ENCODE results near the gene STX8. TPM values are rescaled to one million over a fixed set of nuclear protein-coding genes. Genes with fewer than 3 reads are reported as not detected.
"Not testable (repeated sequence)": the region's sequence is repeated elsewhere in the genome, so short reads cannot be mapped to it uniquely, and the experiment has no call there.

The STX8 gene
- total RNA-seq, 1 donor from 2014 or later = 76.4 TPM

GRCh38 chr17:9270921-9271320 is 304.7 kb downstream of the STX8 start:
- intact Hi-C loops (cut with micrococcal nuclease) = loop anchor here (10.0 kb wide), 1 partner anchor 254 kb away; no protein-coding TSS in a partner anchor

- intact Hi-C loops (cut with micrococcal nuclease) = loop anchor here (10.0 kb wide), 1 partner anchor 255 kb away; no protein-coding TSS in a partner anchor
Measured at GRCh38 chr17:9269350-9270035, 306.1 kb downstream of the STX8 start.

GRCh38 chr17:9268546-9268945 is 307.1 kb downstream of the STX8 start:
- intact Hi-C loops (cut with micrococcal nuclease) = no loop called here

- intact Hi-C loops (cut with micrococcal nuclease) = no loop called here
Measured at GRCh38 chr17:9266697-9267117, 308.9 kb downstream of the STX8 start.

GRCh38 chr17:9266031-9266680 is 309.5 kb downstream of the STX8 start:
- intact Hi-C loops (cut with micrococcal nuclease) = no loop called here

GRCh38 chr17:9261081-9262012 is 314.3 kb downstream of the STX8 start:
- intact Hi-C loops (cut with micrococcal nuclease) = no loop called here

GRCh38 chr17:9259419-9259818 is 316.2 kb downstream of the STX8 start:
- intact Hi-C loops (cut with micrococcal nuclease) = no loop called here

- intact Hi-C loops (cut with micrococcal nuclease) = no loop called here
Measured at GRCh38 chr17:9258115-9259015, 317.3 kb downstream of the STX8 start.

- intact Hi-C loops (cut with micrococcal nuclease) = not testable (repeated sequence)
Measured at GRCh38 chr17:9257630-9257965, 318.0 kb downstream of the STX8 start.

GRCh38 chr17:9256751-9257629 is 318.6 kb downstream of the STX8 start:
- intact Hi-C loops (cut with micrococcal nuclease) = no loop called here

GRCh38 chr17:9256361-9256750 is 319.3 kb downstream of the STX8 start:
- intact Hi-C loops (cut with micrococcal nuclease) = no loop called here

GRCh38 chr17:9255833-9256232 is 319.8 kb downstream of the STX8 start:
- intact Hi-C loops (cut with micrococcal nuclease) = no loop called here

- intact Hi-C loops (cut with micrococcal nuclease) = no loop called here
Measured at GRCh38 chr17:9254841-9255240, 320.8 kb downstream of the STX8 start.

- intact Hi-C loops (cut with micrococcal nuclease) = no loop called here
Measured at GRCh38 chr17:9253308-9253707, 322.3 kb downstream of the STX8 start.

GRCh38 chr17:9251273-9251672 is 324.3 kb downstream of the STX8 start:
- intact Hi-C loops (cut with micrococcal nuclease) = no loop called here

- intact Hi-C loops (cut with micrococcal nuclease) = no loop called here
Measured at GRCh38 chr17:9249245-9249953, 326.2 kb downstream of the STX8 start.

- intact Hi-C loops (cut with micrococcal nuclease) = no loop called here
Measured at GRCh38 chr17:9247401-9247938, 328.1 kb downstream of the STX8 start.

GRCh38 chr17:9244066-9245052 is 331.3 kb downstream of the STX8 start:
- intact Hi-C loops (cut with micrococcal nuclease) = no loop called here
